GM23338 (cell line): ENCODE measurements around the gene KIF19. TPM values are rescaled to one million over a fixed set of nuclear protein-coding genes. Genes with fewer than 3 reads are reported as not detected.

Experiments used
- ATAC-seq: fragments of 200-7000 bp; cut with Tn5 transposase; 3 replicates; pipeline ENCODE4 v1.9.1; 2020
- DNase-seq: peaks from one replicate; pipeline ENCODE4 v3.0.0-alpha.2; 2015; ENCODE audit warnings: low spot score
- H2AFZ ChIP-seq: fragments of 200-600 bp; sonication (generic); 2 replicates; pipeline ENCODE4 v1.8.0; 2016; ENCODE audit warnings: antibody characterized with exemption, mild to moderate bottlenecking, moderate library complexity
- H3F3A ChIP-seq: fragments of 200-600 bp; sonication (generic); replicated peaks from 2 replicates; pipeline ENCODE4 v1.8.0; 2017; ENCODE audit warnings: antibody characterized with exemption, mixed run types, low read depth
- H3K27ac ChIP-seq: fragments of 200-600 bp; sonication (generic); 2 replicates; pipeline ENCODE4 v1.6.1; 2016; ENCODE audit warnings: low read depth
- H3K27me3 ChIP-seq: fragments of 200-600 bp; sonication (generic); 2 replicates; pipeline ENCODE4 v1.8.0; 2016; ENCODE audit warnings: mild to moderate bottlenecking, mixed run types, moderate library complexity; ENCODE audit not compliant: insufficient read depth
- H3K36me3 ChIP-seq: fragments of 200-600 bp; sonication (generic); 2 replicates; pipeline ENCODE4 v1.8.0; 2016; ENCODE audit warnings: mild to moderate bottlenecking; ENCODE audit not compliant: insufficient read depth
- H3K4me1 ChIP-seq: fragments of 200-600 bp; sonication (generic); 2 replicates; pipeline ENCODE4 v1.8.0; 2016; ENCODE audit warnings: mild to moderate bottlenecking, moderate library complexity; ENCODE audit not compliant: insufficient read depth
- H3K4me2 ChIP-seq: fragments of 200-600 bp; sonication (generic); 2 replicates; pipeline ENCODE4 v1.7.1; 2017; ENCODE audit warnings: mixed run types
- H3K4me3 ChIP-seq: fragments of 200-600 bp; sonication (generic); 2 replicates; pipeline ENCODE4 v1.6.1; 2016; ENCODE audit warnings: mixed run types
- H3K79me2 ChIP-seq: fragments of 200-600 bp; sonication (generic); replicated peaks from 2 replicates; pipeline ENCODE4 v1.8.0; 2017; ENCODE audit warnings: mild to moderate bottlenecking; ENCODE audit not compliant: insufficient read depth
- H3K9me2 ChIP-seq: fragments of 200-600 bp; sonication (generic); 2 replicates; pipeline ENCODE4 v1.8.0; 2017; ENCODE audit not compliant: insufficient read depth
- H4K20me1 ChIP-seq: fragments of 200-600 bp; sonication (generic); replicated peaks from 2 replicates; pipeline ENCODE4 v1.8.0; 2017; ENCODE audit warnings: mild to moderate bottlenecking; ENCODE audit not compliant: insufficient read depth
- H3K27ac Mint-ChIP-seq: 2 replicates; pipeline ENCODE4 v1.8.0; 2020; ENCODE audit warnings: inconsistent platforms, mild to moderate bottlenecking, moderate library complexity, mixed read lengths
- H3K27me3 Mint-ChIP-seq: 3 replicates; pipeline ENCODE4 v1.8.0; 2022; ENCODE audit warnings: low read depth, mild to moderate bottlenecking, moderate library complexity, mixed read lengths, inconsistent platforms; ENCODE audit not compliant: insufficient read depth, poor library complexity
- H3K36me3 Mint-ChIP-seq: 3 replicates; pipeline ENCODE4 v1.8.0; 2021; ENCODE audit warnings: low read depth, mild to moderate bottlenecking, inconsistent platforms, moderate library complexity, mixed read lengths
- H3K4me1 Mint-ChIP-seq: 3 replicates; pipeline ENCODE4 v1.8.0; 2020; ENCODE audit warnings: mild to moderate bottlenecking, inconsistent platforms, mixed read lengths
- H3K4me3 Mint-ChIP-seq: 3 replicates; pipeline ENCODE4 v1.8.0; 2021; ENCODE audit warnings: moderate library complexity, mild to moderate bottlenecking, inconsistent platforms, mixed read lengths
- H3K9me3 Mint-ChIP-seq: 3 replicates; pipeline ENCODE4 v1.8.0; 2020; ENCODE audit warnings: moderate library complexity, mild to moderate bottlenecking, inconsistent platforms, mixed read lengths
- CREB1 ChIP-seq: fragments of 250-450 bp; sonication (Bioruptor Pico); IDR thresholded peaks from 2 replicates; pipeline ENCODE4 v1.5.0; 2020; ENCODE audit warnings: low read depth, mild to moderate bottlenecking, moderate library complexity
- CTCF ChIP-seq, 2 experiments: fragments of 200-600 bp in 1 of 2; sonication (generic) in 1 of 2; conservative IDR thresholded peaks; 2 replicates each; pipeline versions ENCODE4 v1.5.1 to v1.6.1; 2016 to 2017; ENCODE audit warnings: antibody characterized with exemption in 2 of 2, low read depth in 2 of 2, mild to moderate bottlenecking in 2 of 2, moderate library complexity in 1 of 2
- ETS1 ChIP-seq: IDR thresholded peaks from 2 replicates; pipeline ENCODE4 v1.6.1; 2016; ENCODE audit warnings: antibody characterized with exemption
- EZH2 ChIP-seq: fragments of 200-600 bp; sonication (generic); IDR thresholded peaks from one replicate; pipeline ENCODE4 v1.8.0; 2017; ENCODE audit warnings: antibody characterized with exemption, mild to moderate bottlenecking, low read depth; ENCODE audit not compliant: unreplicated experiment
- EZH2phosphoT487 ChIP-seq: fragments of 200-600 bp; sonication (generic); IDR thresholded peaks from one replicate; pipeline ENCODE4 v1.8.1; 2018; ENCODE audit warnings: antibody characterized with exemption; ENCODE audit not compliant: unreplicated experiment
- JUNB ChIP-seq: IDR thresholded peaks from one replicate; pipeline ENCODE4 v1.6.1; 2016; ENCODE audit warnings: antibody characterized with exemption; ENCODE audit not compliant: unreplicated experiment
- NANOG ChIP-seq: IDR thresholded peaks from 2 replicates; pipeline ENCODE4 v1.6.1; 2016; ENCODE audit warnings: antibody characterized with exemption, borderline replicate concordance
- POLR2AphosphoS5 ChIP-seq: IDR thresholded peaks from 2 replicates; pipeline ENCODE4 v1.6.1; 2016; ENCODE audit warnings: antibody characterized with exemption, low read depth
- STAT1 ChIP-seq: IDR thresholded peaks from one replicate; pipeline ENCODE4 v1.6.1; 2016; ENCODE audit warnings: antibody characterized with exemption; ENCODE audit not compliant: unreplicated experiment
- ZNF114 ChIP-seq: fragments of 250-450 bp; sonication (Bioruptor Pico); IDR thresholded peaks from 2 replicates; pipeline ENCODE4 v1.5.0; 2020; ENCODE audit warnings: mild to moderate bottlenecking, moderate library complexity
- ZNF462 ChIP-seq: fragments of 250-450 bp; sonication (Bioruptor Pico); IDR thresholded peaks from 2 replicates; pipeline ENCODE4 v1.5.0; 2020; ENCODE audit warnings: mild to moderate bottlenecking, moderate library complexity
- polyA plus RNA-seq: library from polyadenylated mRNA; unstranded; fragments of >200 nt; fragmentation: Nextera tagmentation; extraction: Ambion mirVana; gene quantifications from 2 replicates; pipeline ENCODE4 v1.2.1, GENCODE V29; 2016
- total RNA-seq: library from RNA; depleted of rRNA; stranded (reverse); fragments of >200 nt; shearing (Covaris generic); gene quantifications from 2 replicates; pipeline ENCODE4 v1.2.3, GENCODE V29; 2014

KIF19 gene
- total and polyA plus RNA-seq, 2 experiments from 2014 or later = 0.35 to 0.36 TPM

GRCh38 chr17:74287031-74287602 lies 38.9 kb upstream of the KIF19 start:
- no peaks in the 10 kb centered on the region for H3K9me3 Mint-ChIP-seq
- no peak overlapping the region for H3K4me3 Mint-ChIP-seq
- no peak overlapping the region for H3K27ac Mint-ChIP-seq
- no peaks in the 10 kb centered on the region; the same call in 1 of the 3 replicates for H3K4me1 Mint-ChIP-seq
- peaks cover 7% of the 10 kb centered on the region; the same call in 1 of the 2 replicates for H3K4me1 ChIP-seq
- ATAC-seq = no peak
- H3K79me2 ChIP-seq = no peaks in the 10 kb centered on the region
- no peak overlapping the region for H3K4me3 ChIP-seq
- H3F3A ChIP-seq = no peaks in the 10 kb centered on the region
- H3K36me3 ChIP-seq = no peaks in the 10 kb centered on the region
- no peak overlapping the region for H3K27ac ChIP-seq
- no peak overlapping the region for H2AFZ ChIP-seq
- H3K27me3 Mint-ChIP-seq = peaks cover 11% of the 10 kb centered on the region
- H3K27me3 ChIP-seq = no peaks in the 10 kb centered on the region
- no peak overlapping the region for H3K4me2 ChIP-seq
- H3K36me3 Mint-ChIP-seq = no peaks in the 10 kb centered on the region
- no peak for DNase-seq
- H3K9me2 ChIP-seq = no peaks in the 10 kb centered on the region
- no peaks in the 10 kb centered on the region for H4K20me1 ChIP-seq
- no peak for TF ChIP-seq STAT1

- Mint-ChIP-seq H3K9me3 (no peaks in the 10 kb centered on the region), H3K36me3 (no peaks in the 10 kb centered on the region), H3K27ac (no peak overlapping the region), H3K27me3 (peaks cover 11% of the 10 kb centered on the region), H3K4me1 (no peaks in the 10 kb centered on the region; the same call in 1 of the 3 replicates), H3K4me3 (no peak overlapping the region)
- Histone ChIP-seq H3K79me2 (no peaks in the 10 kb centered on the region), H3K4me3 (no peak overlapping the region), H2AFZ (no peak overlapping the region), H3K36me3 (no peaks in the 10 kb centered on the region), H3F3A (no peaks in the 10 kb centered on the region), H3K27me3 (no peaks in the 10 kb centered on the region), H3K4me1 (peaks cover 7% of the 10 kb centered on the region; the same call in 1 of the 2 replicates), H3K9me2 (no peaks in the 10 kb centered on the region), H4K20me1 (no peaks in the 10 kb centered on the region), H3K27ac (no peak overlapping the region), H3K4me2 (no peak overlapping the region)
- no peak for DNase-seq
- no peak for ATAC-seq
- TF ChIP-seq NANOG (no peak), JUNB (no peak), CTCF (conservative IDR thresholded peaks at IDR 0.05; ENCODE audit: low read depth in 2 of 2) (no peak), STAT1 (no peak), EZH2 (no peak), EZH2phosphoT487 (no peak), CREB1 (CRISPR knock-in tag) (no peak), ZNF114 (CRISPR knock-in tag) (no peak), POLR2AphosphoS5 (no peak), ZNF462 (no peak), ETS1 (no peak)
These were observed 37.2 kb upstream of the KIF19 start for GRCh38 chr17:74288785-74289184.
